Stimulated activated CD8-positive, alpha-beta memory T cell treated with anti-CD3 and anti-CD28 coated beads, Interleukin-4, amount 100 ng/mL, for 48 hours (primary cell): ENCODE results near the gene SERAC1.

Experiments
- DNase-seq: peaks from one replicate; pipeline ENCODE4 v3.0.0-alpha.2; 2020

Gene SERAC1

DNA sequence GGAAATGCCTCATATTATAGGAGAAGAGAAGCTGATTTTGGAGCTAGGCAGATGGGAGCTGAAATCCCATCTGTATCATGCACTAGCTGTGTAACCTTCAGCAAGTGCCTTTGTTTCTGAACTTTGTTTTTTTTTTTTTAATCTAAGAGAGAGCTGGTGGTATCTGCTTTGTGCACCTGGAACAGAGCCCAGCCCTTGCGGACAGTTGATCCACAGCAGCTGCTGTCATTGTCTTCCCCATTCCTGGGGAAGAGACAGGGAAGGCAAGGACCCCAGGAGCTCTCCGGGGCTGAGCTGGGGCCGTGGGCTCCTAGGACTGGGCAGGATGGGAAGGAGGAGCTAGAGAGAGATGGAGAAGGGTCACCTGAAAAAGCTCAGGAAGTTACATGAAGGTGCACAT lies 94.3 kb downstream of the SERAC1 start:
- DNase-seq = no peak

DNA sequence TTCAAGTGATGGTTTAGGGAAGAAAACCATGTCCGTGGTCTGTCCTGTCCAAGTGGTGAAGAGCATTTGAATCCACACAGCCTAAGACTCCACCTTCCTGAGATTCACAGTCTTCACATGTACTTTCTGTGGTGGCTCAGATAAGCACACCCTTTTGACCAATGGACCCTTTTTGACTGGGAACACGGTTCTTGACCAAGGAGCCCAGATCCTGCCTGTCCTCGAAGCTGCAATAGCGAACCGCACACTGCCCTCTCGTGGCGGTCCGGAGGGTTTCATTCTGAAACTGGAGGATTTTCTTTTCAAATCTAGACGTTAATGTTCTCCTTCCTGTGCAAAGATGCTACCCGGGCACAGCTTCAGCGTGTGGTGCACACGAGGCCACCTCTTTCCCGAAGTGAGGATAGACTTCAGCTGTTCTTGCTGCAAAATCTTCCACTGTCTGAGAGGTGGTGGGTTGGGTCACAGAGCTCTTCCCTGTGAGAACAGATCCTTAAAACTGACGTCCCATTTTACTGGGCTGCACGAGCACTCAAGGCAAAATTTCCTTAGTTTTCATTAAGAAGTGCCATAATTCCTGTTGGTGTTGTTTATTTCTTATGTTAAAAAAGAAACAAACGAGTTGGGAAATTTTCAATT lies 95.9 kb downstream of the SERAC1 start:
- DNase-seq = peak; percentile 84

DNA sequence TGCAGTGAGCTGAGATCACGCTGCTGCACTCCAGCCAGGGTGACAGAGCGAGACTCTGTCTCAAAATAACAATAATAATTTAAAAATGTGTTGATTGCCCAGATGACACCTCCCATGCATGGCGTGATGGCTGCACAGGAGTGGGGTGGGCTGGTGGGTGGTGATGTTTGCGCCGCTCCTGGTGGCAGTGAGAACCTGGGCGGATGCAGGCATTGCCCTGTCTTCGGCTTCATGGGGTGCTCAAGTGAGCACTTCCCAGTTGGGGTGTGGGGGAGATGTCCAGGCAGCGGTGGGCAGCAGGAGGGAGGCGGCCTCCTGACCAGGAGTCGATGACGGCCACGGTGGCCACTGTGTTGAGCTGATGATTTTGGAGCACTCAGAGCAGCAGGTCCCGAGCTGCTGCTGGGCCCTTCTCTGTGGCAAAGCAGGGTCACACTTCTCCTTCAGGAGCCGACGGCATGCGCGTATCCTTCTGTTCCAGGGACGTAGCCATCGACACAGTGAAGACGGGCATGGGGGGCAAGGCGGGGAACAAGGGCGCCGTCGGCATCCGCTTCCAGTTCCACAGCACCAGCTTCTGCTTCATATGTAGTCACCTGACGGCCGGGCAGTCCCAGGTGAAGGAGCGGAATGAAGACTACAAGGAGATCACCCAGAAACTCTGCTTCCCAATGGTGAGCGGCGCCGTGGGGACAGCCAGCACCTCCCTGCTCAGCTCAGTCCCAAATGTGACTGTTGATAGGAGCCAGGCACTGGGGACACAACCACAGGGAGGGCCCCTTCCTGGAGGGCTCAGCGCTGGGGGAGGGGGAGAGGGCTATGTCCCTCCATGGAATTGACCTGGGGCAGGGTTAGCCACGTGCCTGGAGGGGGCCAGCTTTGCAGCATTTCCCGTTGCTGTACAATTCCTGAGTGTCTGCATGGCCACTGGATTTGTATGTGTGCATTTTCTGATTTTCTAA lies 96.7 kb downstream of the SERAC1 start:
- no peak for DNase-seq

DNA sequence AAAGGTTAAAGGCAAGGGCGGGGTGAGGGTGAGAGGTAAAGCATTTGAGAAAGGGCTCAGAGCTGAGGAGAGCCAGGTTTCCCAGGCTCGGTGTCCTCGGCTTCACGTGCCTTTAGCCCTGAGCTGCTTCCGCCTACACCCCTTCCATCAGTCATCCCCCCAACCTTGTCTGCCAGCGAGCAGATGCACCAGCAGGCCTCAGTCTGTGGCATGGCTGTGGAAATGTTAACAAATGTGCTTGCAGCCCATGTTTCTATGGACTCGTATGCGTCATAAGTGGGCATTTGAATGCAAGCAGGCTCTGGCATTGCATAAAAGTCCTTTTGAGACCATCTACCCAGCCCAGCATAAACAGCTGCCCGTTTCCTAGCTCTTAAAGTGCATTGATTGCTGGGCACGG lies 97.5 kb downstream of the SERAC1 start:
- DNase-seq = no peak

DNA sequence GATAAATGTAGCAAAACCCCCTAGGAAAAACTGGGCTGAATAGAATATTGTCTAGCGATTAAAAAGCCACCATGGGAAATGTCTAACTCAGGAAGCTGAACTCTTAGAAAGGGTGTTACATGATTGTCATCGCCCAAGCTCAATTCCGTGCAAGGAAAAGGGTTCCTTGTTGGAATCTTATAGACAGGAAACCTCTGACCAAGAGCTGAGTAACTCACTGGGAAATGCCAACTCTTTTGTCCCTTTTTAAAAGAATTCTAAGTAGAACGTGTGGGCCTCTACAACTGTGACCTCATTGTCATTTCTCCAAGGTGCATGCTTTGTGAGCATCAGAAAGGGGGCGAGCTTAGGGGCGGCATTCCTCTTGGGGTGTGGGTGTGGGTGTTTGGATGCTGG lies 98.3 kb downstream of the SERAC1 start:
- no peak for DNase-seq

DNA sequence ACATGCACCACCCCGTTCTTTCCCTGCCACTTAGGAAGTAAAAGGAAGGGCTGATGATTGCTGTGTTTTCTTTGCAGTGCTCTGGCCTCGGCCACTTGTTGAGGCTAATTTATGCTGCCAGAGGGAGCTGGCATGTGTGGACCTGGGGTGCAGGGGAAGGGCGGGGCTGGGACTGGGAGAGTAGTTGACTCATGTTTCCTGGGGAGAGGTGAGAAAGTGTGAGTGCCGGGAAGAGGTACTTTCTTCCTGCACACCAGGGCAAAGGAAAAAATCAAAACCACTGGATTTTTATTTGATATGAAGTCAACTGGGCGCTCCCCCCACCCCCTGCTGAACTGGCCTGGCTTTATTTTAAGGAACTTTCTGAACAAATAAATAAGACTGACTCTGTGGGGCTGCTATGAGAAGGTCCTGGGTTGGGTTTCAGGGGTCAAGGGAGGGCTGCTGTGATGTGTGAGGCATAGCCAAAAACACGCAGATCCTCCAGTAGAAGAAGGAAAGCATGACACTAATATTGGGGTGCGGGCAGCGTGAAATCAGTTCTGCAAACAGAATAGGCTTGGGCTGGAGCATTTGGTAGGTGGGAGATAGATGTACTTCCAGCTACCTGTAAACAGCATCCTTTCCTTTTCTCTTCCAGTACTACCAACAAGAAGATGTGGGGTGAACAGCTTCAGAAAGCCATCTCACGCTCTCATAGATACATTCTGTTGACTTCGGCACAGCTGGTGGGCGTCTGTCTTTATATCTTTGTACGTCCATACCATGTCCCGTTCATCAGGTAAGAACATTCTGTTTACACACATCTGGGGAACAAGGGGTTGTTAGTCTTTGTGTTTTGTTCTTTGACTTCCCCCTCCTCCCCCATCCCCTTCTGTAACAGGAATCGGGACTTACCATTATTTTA lies 98.9 kb downstream of the SERAC1 start:
- no peak for DNase-seq

DNA sequence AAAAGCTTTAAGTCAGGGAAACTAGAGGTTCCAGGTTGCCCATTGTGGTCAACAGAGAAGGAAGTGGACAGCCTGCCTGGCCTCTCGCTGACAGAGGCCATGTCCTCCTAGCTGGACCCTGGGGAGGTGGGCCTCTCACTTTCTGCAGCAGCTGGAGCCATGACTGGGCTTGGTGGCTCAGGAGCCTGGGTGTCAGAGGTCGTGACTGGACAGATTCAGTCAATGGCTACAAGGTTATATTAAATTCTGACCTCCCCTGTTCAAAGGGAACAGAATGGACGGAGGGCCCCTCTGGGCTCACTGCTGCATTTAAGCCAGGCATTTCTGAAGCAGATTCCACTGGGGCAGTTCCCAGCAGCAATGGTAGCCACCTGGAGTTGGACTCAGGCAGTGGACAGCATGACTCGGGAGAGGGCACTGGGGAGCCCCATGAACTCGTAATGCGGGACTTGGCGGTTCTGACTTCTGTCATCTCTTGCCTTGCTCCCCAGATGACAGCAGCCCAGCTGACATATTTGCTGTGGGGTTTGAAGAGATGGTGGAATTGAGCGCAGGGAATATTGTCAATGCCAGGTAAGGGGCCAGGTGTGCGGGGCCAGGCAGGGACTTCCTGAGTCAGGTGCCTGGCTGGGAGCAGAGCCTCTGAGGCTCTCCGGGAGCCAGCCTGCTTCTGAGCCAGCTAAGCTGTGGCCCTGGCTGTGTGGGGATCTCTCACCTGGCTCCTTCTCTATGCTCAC lies 99.7 kb downstream of the SERAC1 start:
- DNase-seq = no peak

DNA sequence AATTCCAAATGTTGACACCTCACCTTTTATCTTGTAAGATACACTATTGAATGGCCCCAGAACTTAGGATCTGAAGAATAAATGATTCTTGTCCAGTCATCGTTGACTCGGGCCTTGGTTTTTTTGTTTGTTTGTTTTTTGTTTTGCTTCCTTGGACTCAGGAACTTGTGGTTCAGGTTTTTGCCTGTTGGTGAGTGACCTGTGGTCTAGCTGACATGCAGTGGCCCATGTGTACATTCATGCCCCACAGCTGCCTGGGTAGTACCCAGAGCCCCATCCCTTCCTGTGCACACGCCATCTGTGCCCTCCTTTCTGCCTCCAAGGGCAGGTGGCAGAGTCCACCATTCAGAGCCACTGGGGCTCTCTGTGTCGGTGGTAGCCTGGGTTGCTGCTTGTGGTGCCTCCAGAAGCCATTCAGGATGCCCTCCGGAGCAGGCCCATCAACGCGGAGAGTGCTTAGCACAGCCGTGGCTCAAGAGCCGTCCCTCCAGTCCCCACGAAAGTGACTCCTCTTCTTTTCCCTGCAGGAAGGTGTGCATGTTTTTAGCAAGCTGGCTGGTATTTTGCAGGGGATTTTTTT lies 100.5 kb downstream of the SERAC1 start:
- DNase-seq = no peak

DNA sequence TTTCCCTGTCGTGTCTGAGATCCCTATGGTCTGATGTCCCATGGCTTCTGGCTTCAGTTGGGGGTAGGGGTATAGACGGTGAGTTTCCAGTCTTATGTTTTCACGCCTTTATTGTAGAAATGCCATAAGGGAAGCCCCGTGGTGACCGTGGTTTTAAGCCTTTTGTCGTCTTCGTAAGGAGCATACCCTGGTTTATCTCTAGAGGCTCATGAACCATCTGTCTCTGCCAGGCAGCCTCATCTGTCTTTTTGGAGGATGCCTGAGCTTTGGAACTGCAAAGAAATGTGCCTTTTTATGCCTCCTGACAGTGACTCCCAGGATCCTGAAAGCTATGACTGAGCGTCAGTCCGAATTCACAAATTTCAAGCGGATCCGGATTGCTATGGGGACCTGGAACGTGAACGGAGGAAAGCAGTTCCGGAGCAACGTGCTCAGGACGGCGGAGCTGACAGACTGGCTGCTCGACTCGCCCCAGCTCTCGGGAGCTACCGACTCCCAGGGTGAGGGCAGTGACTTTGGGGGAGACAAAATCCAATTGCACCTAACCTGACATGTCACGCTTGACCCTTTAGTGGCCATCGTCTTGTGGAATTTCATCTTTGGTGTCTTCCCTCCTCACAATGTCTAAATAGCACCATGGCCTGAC lies 101.8 kb downstream of the SERAC1 start:
- DNase-seq = no peak

DNA sequence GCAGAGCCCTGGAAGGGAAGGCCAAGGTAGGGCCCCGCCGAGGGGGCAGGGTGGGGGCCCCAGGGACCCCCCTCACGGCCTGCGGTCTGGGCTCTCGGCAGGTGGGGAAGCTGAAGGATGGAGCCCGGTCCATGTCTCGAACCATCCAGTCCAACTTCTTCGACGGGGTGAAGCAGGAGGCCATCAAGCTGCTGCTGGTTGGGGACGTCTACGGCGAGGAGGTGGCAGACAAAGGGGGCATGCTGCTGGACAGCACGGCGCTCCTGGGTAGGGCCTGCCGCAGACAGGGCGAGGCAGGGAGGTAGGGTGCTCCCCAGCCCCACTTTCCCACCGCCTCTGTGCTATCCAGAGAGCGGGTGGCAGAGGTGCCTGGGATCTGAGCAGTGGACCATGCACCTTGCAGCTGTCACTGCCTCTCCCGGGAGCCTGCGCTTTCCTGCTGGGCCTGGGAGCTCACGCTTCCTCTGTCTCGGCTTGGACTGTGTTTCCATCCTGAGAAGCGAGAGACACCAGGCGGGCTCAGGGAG lies 103.3 kb downstream of the SERAC1 start:
- no peak for DNase-seq

DNA sequence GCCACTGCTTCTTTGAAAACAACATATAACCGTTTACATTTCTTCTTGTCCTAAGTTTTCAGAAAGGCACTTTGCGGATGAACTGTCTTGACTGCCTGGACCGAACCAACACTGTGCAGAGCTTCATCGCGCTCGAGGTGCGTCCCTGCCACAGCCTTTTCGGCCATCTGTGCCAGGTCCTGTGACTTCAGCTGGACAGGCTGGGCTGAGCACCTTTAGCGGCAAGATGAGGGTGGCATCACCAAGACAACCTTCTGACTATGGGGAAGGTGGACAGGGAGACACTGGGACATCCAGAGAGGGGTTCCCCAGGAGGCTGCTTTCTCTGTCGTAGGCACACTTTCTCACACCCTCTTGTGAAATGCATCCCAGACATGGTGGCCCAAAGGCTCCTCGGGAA lies 104.3 kb downstream of the SERAC1 start:
- no peak for DNase-seq

DNA sequence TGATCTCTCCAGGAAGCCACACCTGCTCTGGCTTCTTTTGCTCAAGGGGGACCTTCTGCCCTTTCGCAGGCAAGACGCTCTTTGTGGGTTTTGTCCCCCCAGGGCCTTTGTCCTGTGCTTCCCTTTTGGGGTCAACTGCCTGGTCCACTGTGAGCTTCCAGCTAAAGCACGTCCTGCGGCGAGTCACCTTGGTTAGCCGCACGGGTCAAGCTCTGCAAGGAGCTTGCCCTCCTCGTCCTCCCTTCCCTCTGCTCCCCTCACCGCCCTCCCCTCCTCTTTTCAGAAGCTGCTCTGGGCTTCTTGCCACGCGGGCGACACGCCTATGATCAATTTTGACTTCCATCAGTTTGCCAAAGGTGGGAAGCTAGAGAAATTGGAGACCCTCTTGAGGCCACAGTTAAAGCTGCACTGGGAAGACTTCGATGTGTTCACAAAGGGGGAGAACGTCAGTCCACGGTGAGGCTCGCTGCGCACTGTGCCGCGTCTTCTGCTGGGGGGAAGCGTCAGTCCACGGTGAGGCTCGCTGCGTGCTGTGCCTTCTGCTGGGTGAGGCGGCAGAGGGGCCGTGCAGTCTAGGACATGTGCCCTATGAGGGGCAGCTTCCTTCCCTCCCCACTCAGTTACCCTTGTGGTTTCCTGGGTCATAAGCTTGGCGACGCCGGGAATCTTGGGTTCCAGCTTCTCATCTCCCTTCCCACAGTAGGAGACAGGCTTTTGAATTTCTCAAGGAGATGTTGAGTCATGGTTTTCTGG lies 106.2 kb downstream of the SERAC1 start:
- no peak for DNase-seq

DNA sequence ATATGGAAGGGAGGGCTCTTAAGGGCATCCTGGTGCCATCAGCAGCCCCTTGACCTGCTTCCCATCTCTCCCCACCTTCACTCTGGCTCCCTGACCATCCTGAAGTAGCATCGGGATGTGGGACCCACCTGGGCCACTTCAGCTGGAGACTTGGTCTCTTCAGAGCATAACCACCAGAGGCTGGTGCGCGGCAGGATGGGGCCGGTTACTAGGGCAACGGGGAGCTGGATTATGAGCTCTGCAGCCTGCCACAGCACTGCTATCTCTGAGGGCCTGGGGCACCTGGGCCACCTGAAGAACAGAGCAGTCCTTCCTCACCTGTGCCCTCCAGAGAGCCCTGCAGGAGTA lies 106.7 kb downstream of the SERAC1 start:
- DNase-seq = no peak

DNA sequence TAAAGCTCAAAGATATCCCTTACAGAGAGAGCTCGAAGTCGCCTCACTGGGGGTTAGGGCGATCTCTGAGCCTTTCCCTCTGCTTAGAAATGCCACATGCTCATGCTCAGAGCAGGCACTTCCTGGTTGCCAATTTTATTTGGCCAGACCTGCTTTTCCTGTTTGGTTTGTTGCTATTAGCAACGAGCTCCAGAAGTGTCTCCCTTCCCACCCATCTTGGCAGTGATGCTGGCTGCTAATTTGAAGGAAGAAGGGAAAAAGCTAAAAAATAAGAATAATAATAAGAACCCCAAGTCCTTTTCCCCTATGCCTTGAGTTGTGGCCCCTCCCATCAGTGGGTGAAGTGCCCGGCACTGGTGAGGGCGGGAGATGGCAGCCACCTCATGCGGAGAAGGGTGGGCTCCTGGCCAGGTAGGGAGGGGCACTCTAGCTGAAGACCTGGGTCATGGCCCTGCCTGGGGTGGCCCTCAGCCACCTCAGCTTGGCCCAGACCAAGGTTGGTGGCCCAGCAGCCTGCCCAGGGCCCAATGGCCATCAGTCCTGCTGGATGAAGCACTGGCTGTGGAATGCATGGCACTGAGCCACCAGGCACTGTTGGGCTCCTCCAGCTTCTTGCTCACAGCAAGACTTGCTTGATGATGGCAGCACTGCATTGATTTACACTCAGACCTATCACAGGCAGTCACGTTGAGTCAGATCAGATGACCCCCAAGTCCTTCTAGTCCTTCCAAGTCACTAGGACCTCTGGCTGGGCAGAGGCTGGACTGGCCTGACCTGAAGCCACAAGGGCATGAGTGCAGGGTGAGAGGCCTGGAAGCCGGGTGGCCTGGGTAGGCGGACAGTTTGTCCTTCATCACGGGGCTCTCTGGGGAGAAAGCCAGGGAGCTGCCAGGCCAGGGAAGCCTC lies 107.4 kb downstream of the SERAC1 start:
- no peak for DNase-seq
